H1 (cell line): ENCODE data around the gene ZFTA. TPM values are rescaled to one million over a fixed set of nuclear protein-coding genes. Genes with fewer than 3 reads are reported as not detected.

Experiments
- CTCF ChIA-PET: fragments of 300-600 bp; sonication (Branson Sonifier 250); formaldehyde crosslinking; loops from one replicate; lab custom pipeline; 2021; ENCODE audit not compliant: partially characterized antibody; lab: Charles Lee
- POLR2A ChIA-PET: fragments of 300-600 bp; sonication (Branson Sonifier 250); formaldehyde crosslinking; loops from one replicate; lab custom pipeline; 2021; ENCODE audit warnings: inconsistent platforms; ENCODE audit not compliant: partially characterized antibody; lab: Charles Lee
- DNase-seq, 2 experiments: peaks; one replicate each; pipeline versions ENCODE4 v3.0.0 to v3.0.0-alpha.2; 2010 to 2022; ENCODE audit warnings: low spot score in 2 of 2, low read depth in 1 of 2, mixed read lengths in 1 of 2
- FAIRE-seq: peaks from 2 replicates; lab custom pipeline; 2011; peaks lifted over from hg19 to GRCh38; lab: Jason Lieb, UNC
- H2AFZ ChIP-seq: 2 replicates; pipeline ENCODE4 v1.8.1; 2012; ENCODE audit warnings: low read length, inconsistent platforms
- H2AK5ac ChIP-seq: 2 replicates; pipeline ENCODE4 v1.6.1; 2013; ENCODE audit warnings: low read depth, low read length
- H2BK120ac ChIP-seq: replicated peaks from 2 replicates; pipeline ENCODE3; 2013; ENCODE audit warnings: low read depth, low read length, inconsistent platforms
- H2BK12ac ChIP-seq: 2 replicates; pipeline ENCODE4 v1.6.1; 2013; ENCODE audit warnings: low read depth, low read length
- H2BK15ac ChIP-seq: 2 replicates; pipeline ENCODE4 v1.6.1; 2013; ENCODE audit warnings: low read length
- H2BK20ac ChIP-seq: 2 replicates; pipeline ENCODE4 v1.6.1; 2013; ENCODE audit warnings: low read length
- H2BK5ac ChIP-seq: 2 replicates; pipeline ENCODE4 v1.6.1; 2013; ENCODE audit warnings: low read depth, low read length
- H3K14ac ChIP-seq: 2 replicates; pipeline ENCODE4 v1.6.1; 2013; ENCODE audit warnings: inconsistent platforms; ENCODE audit not compliant: insufficient read length
- H3K18ac ChIP-seq: 2 replicates; pipeline ENCODE4 v1.6.1; 2013; ENCODE audit warnings: low read length; ENCODE audit errors: extremely low read depth
- H3K23ac ChIP-seq: 2 replicates; pipeline ENCODE4 v1.6.1; 2013; ENCODE audit warnings: inconsistent platforms; ENCODE audit not compliant: insufficient read length
- H3K23me2 ChIP-seq: 2 replicates; pipeline ENCODE4 v1.6.1; 2013; ENCODE audit warnings: low read depth, low read length
- H3K27ac ChIP-seq: 2 replicates; pipeline ENCODE4 v1.6.1; 2011; ENCODE audit warnings: low read depth, low read length, inconsistent platforms
- H3K27me3 ChIP-seq, 4 experiments: replicated peaks in 1 of 4; 1 replicate in 1 of 4; 2 replicates in 3 of 4; pipeline versions ENCODE4 v1.6.1 to v1.8.1; 2011 to 2013; ENCODE audit warnings: low read length in 3 of 4, mild to moderate bottlenecking in 3 of 4, inconsistent platforms in 2 of 4, mixed read lengths in 2 of 4, moderate library complexity in 1 of 4; ENCODE audit not compliant: control insufficient read depth in 3 of 4, insufficient read depth in 3 of 4; ENCODE audit errors: extremely low read depth in 1 of 4
- H3K36me3 ChIP-seq, 4 experiments: 2 replicates each; pipeline versions ENCODE4 v1.6.1 to v1.8.1; 2011 to 2013; ENCODE audit warnings: mild to moderate bottlenecking in 4 of 4, low read length in 3 of 4, moderate library complexity in 2 of 4, control low read depth in 1 of 4, inconsistent platforms in 1 of 4; ENCODE audit not compliant: insufficient read depth in 4 of 4, control insufficient read depth in 2 of 4
- H3K4ac ChIP-seq: replicated peaks from 2 replicates; pipeline ENCODE3; 2013; ENCODE audit warnings: low read length, low read depth, mixed read lengths, inconsistent platforms; ENCODE audit not compliant: insufficient read length
- H3K4me1 ChIP-seq, 4 experiments: replicated peaks in 1 of 4; 1 replicate in 1 of 4; 2 replicates in 3 of 4; pipeline versions ENCODE4 v1.6.1 to v1.8.1; 2011 to 2013; ENCODE audit warnings: low read length in 3 of 4, inconsistent platforms in 2 of 4, mixed read lengths in 1 of 4; ENCODE audit not compliant: insufficient read depth in 4 of 4, control insufficient read depth in 3 of 4
- H3K4me2 ChIP-seq, 2 experiments: 2 replicates each; pipeline versions ENCODE4 v1.6.1 to v1.8.1; 2011 to 2013; ENCODE audit warnings: low read depth in 2 of 2, low read length in 2 of 2, control low read depth in 1 of 2, inconsistent platforms in 1 of 2, mild to moderate bottlenecking in 1 of 2; ENCODE audit not compliant: insufficient read depth in 1 of 2
- H3K4me3 ChIP-seq, 4 experiments: fragments of 200-600, 300-600 bp in 1 of 4; sonication (generic), shearing (Covaris generic), sonication (Bioruptor Twin) in 1 of 4; 2 replicates each; pipeline versions ENCODE4 v1.5.1 to v1.8.1; 2011 to 2016; ENCODE audit warnings: low read length in 4 of 4, low read depth in 3 of 4, control low read depth in 2 of 4, inconsistent platforms in 2 of 4, mild to moderate bottlenecking in 2 of 4, mixed read lengths in 1 of 4, moderate library complexity in 1 of 4; ENCODE audit not compliant: insufficient read depth in 2 of 4; ENCODE audit errors: extremely low read depth in 1 of 4
- H3K56ac ChIP-seq: replicated peaks from 2 replicates; pipeline ENCODE3; 2013; ENCODE audit warnings: low read depth, mild to moderate bottlenecking, mixed read lengths, low read length, inconsistent platforms; ENCODE audit not compliant: insufficient read length
- H3K79me1 ChIP-seq: 2 replicates; pipeline ENCODE4 v1.6.1; 2013; ENCODE audit warnings: low read depth, low read length, control low read depth
- H3K79me2 ChIP-seq, 2 experiments: 2 replicates each; pipeline versions ENCODE4 v1.6.1 to v1.8.1; 2012 to 2013; ENCODE audit warnings: low read length in 2 of 2, mild to moderate bottlenecking in 2 of 2, inconsistent platforms in 1 of 2; ENCODE audit not compliant: insufficient read depth in 2 of 2, control insufficient read depth in 1 of 2
- H3K9ac ChIP-seq, 4 experiments: replicated peaks in 1 of 4; 1 replicate in 1 of 4; 2 replicates in 3 of 4; pipeline versions ENCODE4 v1.6.1 to v1.8.1; 2011 to 2013; ENCODE audit warnings: low read depth in 3 of 4, low read length in 3 of 4, control low read depth in 2 of 4, mild to moderate bottlenecking in 2 of 4, moderate library complexity in 2 of 4, inconsistent platforms in 1 of 4; ENCODE audit errors: extremely low read depth in 1 of 4
- H3K9me3 ChIP-seq, 2 experiments: 2 replicates each; pipeline versions ENCODE4 v1.6.1 to v1.8.1; 2012 to 2013; ENCODE audit warnings: mild to moderate bottlenecking in 2 of 2, moderate library complexity in 2 of 2, control low read depth in 1 of 2, inconsistent platforms in 1 of 2, low read depth in 1 of 2, low read length in 1 of 2, mixed read lengths in 1 of 2; ENCODE audit not compliant: insufficient read depth in 2 of 2
- H4K20me1 ChIP-seq, 2 experiments: replicated peaks in 1 of 2; 2 replicates each; pipeline versions ENCODE3 to v1.8.1; 2011 to 2013; ENCODE audit warnings: inconsistent platforms in 2 of 2, low read length in 2 of 2, mild to moderate bottlenecking in 1 of 2; ENCODE audit not compliant: insufficient read depth in 2 of 2, control insufficient read depth in 1 of 2
- H4K5ac ChIP-seq: 2 replicates; pipeline ENCODE4 v1.6.1; 2013; ENCODE audit warnings: low read length, low read depth, mixed read lengths, inconsistent platforms; ENCODE audit not compliant: insufficient read length
- H4K8ac ChIP-seq: 2 replicates; pipeline ENCODE4 v1.8.0; 2013; ENCODE audit warnings: mild to moderate bottlenecking, moderate library complexity, low read length, inconsistent platforms; ENCODE audit not compliant: insufficient read depth; ENCODE audit errors: extremely low read depth
- H4K91ac ChIP-seq: replicated peaks from 2 replicates; pipeline ENCODE3; 2013; ENCODE audit warnings: low read length, mixed read lengths, inconsistent platforms; ENCODE audit not compliant: insufficient read length
- BCL11A ChIP-seq, 2 experiments: IDR thresholded peaks; one replicate each; pipeline ENCODE4 v1.6.1; 2011; ENCODE audit warnings: low read depth in 2 of 2, low read length in 2 of 2, mild to moderate bottlenecking in 2 of 2
- CBX5 ChIP-seq: fragments of 300-800, 300-1000 bp; sonication (generic); IDR thresholded peaks from 2 replicates; pipeline ENCODE4 v1.7.1; 2016; ENCODE audit warnings: antibody characterized with exemption, low read length, low read depth
- CEBPB ChIP-seq: IDR thresholded peaks from 2 replicates; pipeline ENCODE4 v1.6.1; 2012; ENCODE audit warnings: low read depth, low read length
- HDAC6 ChIP-seq: IDR thresholded peaks from one replicate; pipeline ENCODE4 v1.7.1; 2012; ENCODE audit warnings: low read depth, mild to moderate bottlenecking, inconsistent platforms, low read length, moderate library complexity
- JUND ChIP-seq: IDR thresholded peaks from 2 replicates; pipeline ENCODE4 v1.6.1; 2011; ENCODE audit warnings: mild to moderate bottlenecking, improper control_type of control experiment, low read length
- MAFK ChIP-seq: IDR thresholded peaks from 2 replicates; pipeline ENCODE4 v1.6.1; 2012; ENCODE audit warnings: low read depth, mild to moderate bottlenecking, improper control_type of control experiment, low read length
- RXRA ChIP-seq: IDR thresholded peaks from 2 replicates; pipeline ENCODE4 v1.6.1; 2011; ENCODE audit warnings: low read depth, mild to moderate bottlenecking, low read length, moderate library complexity; ENCODE audit not compliant: insufficient read depth
- TAF1 ChIP-seq: IDR thresholded peaks from 2 replicates; pipeline ENCODE4 v1.6.1; 2011; ENCODE audit warnings: mild to moderate bottlenecking, low read depth, low read length
- TAF7 ChIP-seq: optimal IDR thresholded peaks from 2 replicates; pipeline ENCODE3; 2011; ENCODE audit warnings: low read depth, mild to moderate bottlenecking, inconsistent platforms, low read length, moderate library complexity, borderline replicate concordance
- YY1 ChIP-seq: IDR thresholded peaks from 2 replicates; pipeline ENCODE4 v1.6.1; 2011; ENCODE audit warnings: low read depth, mild to moderate bottlenecking, low read length
- WGBS, 2 experiments: shearing (Covaris generic) in 1 of 2; methylation state at CpG; one replicate each; pipeline versions ENCODE4 v1.1.6 to v1.1.7; 2013 to 2015; ENCODE audit warnings: low lambda C conversion rate in 2 of 2, mixed read lengths in 2 of 2, inconsistent platforms in 1 of 2, low coverage in 1 of 2, missing lambda C conversion rate in 1 of 2; ENCODE audit not compliant: insufficient replicate concordance in 2 of 2, insufficient coverage in 1 of 2, insufficient read length in 1 of 2; ENCODE audit errors: extremely low coverage in 1 of 2, missing lambda C conversion rate in 1 of 2; 5-methylcytosine and 5-hydroxymethylcytosine counted together
- polyA plus RNA-seq, 7 experiments: library from polyadenylated mRNA; depleted of rRNA in 3 of 7; stranded (reverse) in 5 of 7; unstranded in 2 of 7; fragments of >200 nt in 5 of 7; fragments of 200-250 nt in 2 of 7; gene quantifications; 1 replicate in 5 of 7; 2 replicates in 1 of 7; 4 replicates in 1 of 7; pipeline versions ENCODE4 v1.2.1 to v1.2.3, GENCODE V29; 2011 to 2013; ENCODE audit warnings: missing spikeins in 2 of 7, mixed read lengths in 2 of 7
- total RNA-seq: library from RNA; stranded (reverse); fragmentation: NEBNext Ultra II Directional; extraction: Animal tissue kit (Norgen Biotek cat#: 25700); gene quantifications from 2 replicates; pipeline ENCODE4 v1.2.1, GENCODE V29; 2021
- TF ChIP-seq, protein P1 (sequence below): IDR thresholded peaks from 2 replicates; pipeline ENCODE4 v1.6.1; 2012; ENCODE audit warnings: inconsistent platforms

ZFTA gene
- total and polyA plus RNA-seq, 2 of the 8 experiments (the other 6 are each of a cell fraction or from before 2014, with no cell fraction given): 9.5 to 34.0 TPM

DNA sequence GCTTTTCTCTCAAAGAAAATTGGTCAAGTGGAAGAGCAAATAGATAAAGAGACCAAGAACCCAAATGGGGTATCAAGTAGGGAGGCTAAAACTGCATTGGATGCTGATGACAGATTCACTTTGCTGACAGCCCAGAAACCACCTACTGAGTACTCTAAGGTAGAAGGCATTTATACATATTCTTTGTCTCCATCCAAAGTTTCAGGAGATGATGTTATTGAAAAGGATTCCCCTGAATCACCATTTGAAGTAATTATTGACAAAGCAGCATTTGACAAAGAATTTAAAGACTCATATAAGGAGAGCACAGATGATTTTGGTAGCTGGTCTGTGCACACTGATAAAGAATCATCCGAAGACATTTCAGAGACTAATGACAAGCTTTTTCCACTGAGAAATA is 49.6 kb downstream of the ZFTA start:
- POLR2A ChIA-PET: interaction anchor here (1.4 to 1.8 kb wide), 2 partner anchors 18 to 22 kb away, joined by 3 read pairs; no protein-coding TSS in a partner anchor
- Histone ChIP-seq H3K4me2 (no peak overlapping the region), H3K79me1 (no peaks in the 10 kb centered on the region; the same call in 1 of the 2 replicates), H3K4ac (no peak overlapping the region), H3K23me2 (no peaks in the 10 kb centered on the region), H2BK5ac (no peak overlapping the region), H2BK20ac (no peak overlapping the region), H4K5ac (no peak overlapping the region), H3K9me3 (no peaks in the 10 kb centered on the region), H3K27ac (no peak overlapping the region), H3K23ac (no peak overlapping the region), H3K79me2 (peaks cover 0 to 76% of the 10 kb centered on the region in 2 experiments; a peak in 2 of 4 replicates), H2BK12ac (no peak overlapping the region), H3K4me3 (no peak overlapping the region), H4K20me1 (peaks cover 4 to 16% of the 10 kb centered on the region in 2 experiments), H2AK5ac (no peak overlapping the region), H3K56ac (no peak overlapping the region), H3K18ac (no peak overlapping the region), H2BK120ac (no peak overlapping the region), H2AFZ (no peak overlapping the region), H3K27me3 (no peaks in the 10 kb centered on the region), H3K9ac (no peak overlapping the region), H3K36me3 (peaks cover 0 to 11% (median 5%) of the 10 kb centered on the region in 4 experiments; a peak in 4 of 8 replicates), H4K8ac (no peak overlapping the region), H2BK15ac (no peak overlapping the region), H3K4me1 (no peaks in the 10 kb centered on the region), H3K14ac (no peak overlapping the region), H4K91ac (no peak overlapping the region)
- no peak for DNase-seq
- WGBS, 2 experiments: 94% methylated on average over 1 of the region's 1 CpG; no CpG with 5 or more reads in 1 of the 2 experiments
- no peak for FAIRE-seq
- TF ChIP-seq, protein P1, sequence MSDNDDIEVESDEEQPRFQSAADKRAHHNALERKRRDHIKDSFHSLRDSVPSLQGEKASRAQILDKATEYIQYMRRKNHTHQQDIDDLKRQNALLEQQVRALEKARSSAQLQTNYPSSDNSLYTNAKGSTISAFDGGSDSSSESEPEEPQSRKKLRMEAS: no peak
- TF ChIP-seq HDAC6 (no peak), BCL11A (IDR thresholded peaks at IDR 0.05; ENCODE audit: low read depth in 2 of 2, low read length in 2 of 2) (no peak), MAFK (no peak), RXRA (no peak), TAF7 (no peak), TAF1 (no peak), CBX5 (no peak), CEBPB (no peak), YY1 (no peak), JUND (no peak)
- CTCF ChIA-PET: interaction anchor here (5.2 kb wide), 1 partner anchor 19 kb away, joined by 24 read pairs; no protein-coding TSS in a partner anchor
